A549 (cell line): ENCODE measurements around the gene EFHC2. TPM values are rescaled to one million over a fixed set of nuclear protein-coding genes. Genes with fewer than 3 reads are reported as not detected.

ENCODE experiments used
- ATAC-seq, 2 experiments: fragments of 200-7000 bp in 1 of 2; fragments of >200 bp in 1 of 2; cut with Nextera tagmentation in 1 of 2; cut with Tn5 transposase in 1 of 2; 3 replicates each; pipeline versions ENCODE4 v1.8.0 to v1.9.1; 2018 to 2020; ENCODE audit warnings: mild to moderate bottlenecking in 1 of 2, moderate library complexity in 1 of 2
- CTCF ChIA-PET: fragments of 300-600 bp; sonication (Branson Sonifier 250); formaldehyde crosslinking; extraction: SDS; loops from one replicate; lab custom pipeline; 2021; ENCODE audit warnings: antibody characterized with exemption, inconsistent platforms; lab: Yijun Ruan, JAX
- POLR2A ChIA-PET: fragments of 350-600 bp; formaldehyde crosslinking; extraction: SDS; loops from one replicate; lab custom pipeline; 2021; ENCODE audit warnings: antibody characterized with exemption, inconsistent platforms; lab: Yijun Ruan, JAX
- DNase-seq, 2 experiments: peaks; one replicate each; pipeline versions ENCODE4 v3.0.0 to v3.0.0-alpha.2; 2011 to 2016; ENCODE audit warnings: low read depth in 1 of 2, low spot score in 1 of 2
- FAIRE-seq: peaks from 2 replicates; lab custom pipeline; 2011; peaks lifted over from hg19 to GRCh38; lab: Jason Lieb, UNC
- H3K27ac ChIP-seq, 2 experiments: fragments of >200 bp; sonication (Bioruptor Twin); formaldehyde crosslinking; 3 replicates each; pipeline ENCODE4 v1.5.1; 2016 to 2017
- H3K4me1 ChIP-seq: fragments of >200 bp; sonication (Bioruptor Twin); formaldehyde crosslinking; 3 replicates; pipeline ENCODE4 v1.6.1; 2016
- H3K4me2 ChIP-seq: fragments of >200 bp; sonication (Bioruptor Twin); formaldehyde crosslinking; 3 replicates; pipeline ENCODE4 v1.6.1; 2016
- H3K4me3 ChIP-seq: fragments of >200 bp; sonication (Bioruptor Twin); formaldehyde crosslinking; 3 replicates; pipeline ENCODE4 v1.5.1; 2016
- H3K9me3 ChIP-seq: fragments of >200 bp; sonication (Bioruptor Twin); formaldehyde crosslinking; 3 replicates; pipeline ENCODE4 v1.6.1; 2016
- CBX2 ChIP-seq: fragments of 200-600 bp; sonication (generic); IDR thresholded peaks from 2 replicates; pipeline ENCODE4 v1.6.1; 2016; ENCODE audit warnings: low read depth, mild to moderate bottlenecking, borderline replicate concordance
- CEBPB ChIP-seq, 2 experiments: fragments of >200 bp in 1 of 2; sonication (Bioruptor Twin) in 1 of 2; formaldehyde crosslinking in 1 of 2; IDR thresholded peaks; 2 replicates each; pipeline ENCODE4 v1.6.1; 2012 to 2016
- CHD4 ChIP-seq: fragments of 200-600 bp; sonication (generic); IDR thresholded peaks from 2 replicates; pipeline ENCODE4 v1.6.1; 2016; ENCODE audit warnings: antibody characterized with exemption, mild to moderate bottlenecking, borderline replicate concordance
- E2F6 ChIP-seq: IDR thresholded peaks from 2 replicates; pipeline ENCODE4 v1.6.1; 2012; ENCODE audit warnings: low read depth, borderline replicate concordance
- EHF ChIP-seq: fragments of 250-450 bp; sonication (Bioruptor Pico); IDR thresholded peaks from 2 replicates; pipeline ENCODE4 v1.5.0; 2020; ENCODE audit warnings: mild to moderate bottlenecking
- FOSB ChIP-seq: fragments of 250-450 bp; sonication (Bioruptor Pico); IDR thresholded peaks from 2 replicates; pipeline ENCODE4 v1.5.0; 2020; ENCODE audit warnings: mild to moderate bottlenecking, moderate library complexity
- FOSL2 ChIP-seq, 2 experiments: fragments of 450-650 bp in 1 of 2; fragments of >200 bp in 1 of 2; sonication (Bioruptor Twin) in 1 of 2; formaldehyde crosslinking; IDR thresholded peaks; 2 replicates each; pipeline versions ENCODE4 v1.5.0 to v1.6.1; 2016 to 2020; ENCODE audit warnings: mild to moderate bottlenecking in 1 of 2, moderate library complexity in 1 of 2
- HEYL ChIP-seq: fragments of 250-450 bp; sonication (Bioruptor Pico); IDR thresholded peaks from 2 replicates; pipeline ENCODE4 v1.8.0; 2021; ENCODE audit warnings: mild to moderate bottlenecking, moderate library complexity
- JUNB ChIP-seq: fragments of >200 bp; sonication (Bioruptor Twin); formaldehyde crosslinking; IDR thresholded peaks from 2 replicates; pipeline ENCODE4 v1.6.1; 2016
- MAZ ChIP-seq: fragments of 150-350 bp; IDR thresholded peaks from 2 replicates; pipeline ENCODE4 v1.6.1; 2014; ENCODE audit warnings: antibody characterized with exemption, low read depth, low read length, borderline replicate concordance
- NR3C1 ChIP-seq: fragments of >200 bp; sonication (Bioruptor Twin); formaldehyde crosslinking; IDR thresholded peaks from 3 replicates; pipeline ENCODE4 v1.6.1; 2017
- PHF8 ChIP-seq: fragments of 200-600 bp; sonication (generic); IDR thresholded peaks from 2 replicates; pipeline ENCODE4 v1.6.1; 2016; ENCODE audit warnings: low read depth, mild to moderate bottlenecking, antibody characterized with exemption, moderate library complexity, borderline replicate concordance
- RNF2 ChIP-seq: fragments of 200-600 bp; sonication (generic); IDR thresholded peaks from 2 replicates; pipeline ENCODE4 v1.6.1; 2016; ENCODE audit warnings: low read depth, mild to moderate bottlenecking, antibody characterized with exemption, moderate library complexity, borderline replicate concordance
- TP53 ChIP-seq: fragments of 250-450 bp; sonication (Bioruptor Pico); IDR thresholded peaks from 2 replicates; pipeline ENCODE4 v1.5.0; 2021; ENCODE audit warnings: mild to moderate bottlenecking, moderate library complexity
- ZFP36 ChIP-seq: fragments of 450-650 bp; IDR thresholded peaks from 2 replicates; pipeline ENCODE4 v1.6.1; 2014; ENCODE audit warnings: borderline replicate concordance; ENCODE audit not compliant: partially characterized antibody
- ZSCAN20 ChIP-seq: fragments of 250-450 bp; sonication (Bioruptor Pico); IDR thresholded peaks from 2 replicates; pipeline ENCODE4 v1.8.0; 2022; ENCODE audit warnings: mild to moderate bottlenecking, moderate library complexity
- WGBS: methylation state at CpG from one replicate; pipeline ENCODE4 v1.1.6; 2017; ENCODE audit errors: missing lambda C conversion rate; 5-methylcytosine and 5-hydroxymethylcytosine counted together
- polyA plus RNA-seq, 4 experiments: library from polyadenylated mRNA; depleted of rRNA in 3 of 4; stranded (reverse); fragments of >200 nt; fragmentation: RNase III in 1 of 4; extraction: RNeasy Plus Mini Kit Qiagen cat#74134 plus additional on column Dnase treatment in 1 of 4; gene quantifications; 2 replicates in 3 of 4; 3 replicates in 1 of 4; pipeline ENCODE4 v1.2.3, GENCODE V29; 2011 to 2017
- TF ChIP-seq, protein P1 (sequence below): fragments of 150-350 bp; IDR thresholded peaks from 2 replicates; pipeline ENCODE4 v1.6.1; 2014; ENCODE audit warnings: low read depth, mild to moderate bottlenecking, low read length
- TF ChIP-seq, protein P2 (sequence below): IDR thresholded peaks from 2 replicates; pipeline ENCODE4 v1.6.1; 2012

EFHC2 gene
- polyA plus RNA-seq, 2 of the 4 experiments (the other 2 are of a cell fraction): 0.48 to 0.80 TPM

GRCh38 chrX:44312421-44312820 is 31.1 kb downstream of the EFHC2 start (continued):
- TF ChIP-seq, protein P1, sequence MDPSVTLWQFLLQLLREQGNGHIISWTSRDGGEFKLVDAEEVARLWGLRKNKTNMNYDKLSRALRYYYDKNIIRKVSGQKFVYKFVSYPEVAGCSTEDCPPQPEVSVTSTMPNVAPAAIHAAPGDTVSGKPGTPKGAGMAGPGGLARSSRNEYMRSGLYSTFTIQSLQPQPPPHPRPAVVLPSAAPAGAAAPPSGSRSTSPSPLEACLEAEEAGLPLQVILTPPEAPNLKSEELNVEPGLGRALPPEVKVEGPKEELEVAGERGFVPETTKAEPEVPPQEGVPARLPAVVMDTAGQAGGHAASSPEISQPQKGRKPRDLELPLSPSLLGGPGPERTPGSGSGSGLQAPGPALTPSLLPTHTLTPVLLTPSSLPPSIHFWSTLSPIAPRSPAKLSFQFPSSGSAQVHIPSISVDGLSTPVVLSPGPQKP: no peak
- TF ChIP-seq NR3C1 (no peak), MAZ (no peak), ZFP36 (no peak), CEBPB (IDR thresholded peaks at IDR 0.05) (no peak)

- Histone ChIP-seq H3K4me3 (no peak overlapping the region), H3K27ac (no peak overlapping the region), H3K9me3 (no peaks in the 10 kb centered on the region), H3K4me1 (peaks cover 8% of the 10 kb centered on the region; the same call in 1 of the 3 replicates), H3K4me2 (no peak overlapping the region)
- no peak for DNase-seq
- POLR2A ChIA-PET: no interaction called here
- TF ChIP-seq FOSB (CRISPR knock-in tag) (no peak), CBX2 (no peak), E2F6 (no peak), RNF2 (no peak), HEYL (CRISPR knock-in tag) (no peak)
- TF ChIP-seq, protein P2, sequence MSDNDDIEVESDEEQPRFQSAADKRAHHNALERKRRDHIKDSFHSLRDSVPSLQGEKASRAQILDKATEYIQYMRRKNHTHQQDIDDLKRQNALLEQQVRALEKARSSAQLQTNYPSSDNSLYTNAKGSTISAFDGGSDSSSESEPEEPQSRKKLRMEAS: no peak
- no peak for ATAC-seq
- FAIRE-seq: no peak
- 93% methylated on average over 14 of the region's 27 CpGs for WGBS
- CTCF ChIA-PET: no interaction called here
These were observed 33.2 kb downstream of the EFHC2 start for GRCh38 chrX:44310227-44310626.

DNA sequence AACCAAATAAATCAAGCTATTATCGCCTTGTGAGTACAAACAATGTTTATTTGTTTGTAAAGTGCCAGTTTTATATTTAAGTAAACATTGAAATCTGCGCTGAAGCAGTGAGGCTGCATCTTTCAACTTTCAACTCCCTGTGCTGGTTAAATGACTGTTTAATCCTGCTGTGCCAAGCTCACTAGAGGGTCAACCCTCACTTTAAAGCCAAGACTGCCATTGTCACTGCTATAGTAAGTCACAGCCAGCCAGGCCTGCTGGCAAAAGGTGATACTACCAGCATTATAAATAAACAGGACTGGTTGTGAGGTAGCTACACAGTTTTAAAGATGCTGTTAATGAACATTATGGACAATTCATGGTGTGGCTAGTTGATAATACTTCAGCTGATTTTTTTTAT is 34.6 kb downstream of the EFHC2 start:
- CTCF ChIA-PET: no interaction called here
- TF ChIP-seq PHF8: no peak
- no peak for TF ChIP-seq JUNB
- no peak for TF ChIP-seq EHF (CRISPR knock-in tag)
- no peak for TF ChIP-seq FOSL2 (IDR thresholded peaks at IDR 0.05)
- no peak for TF ChIP-seq FOSL2 (CRISPR knock-in tag; IDR thresholded peaks at IDR 0.05)
- no peak for TF ChIP-seq CHD4
- TF ChIP-seq TP53: no peak
- H3K27ac ChIP-seq: no peak overlapping the region
- FAIRE-seq (no peak), ATAC-seq (no peak), DNase-seq (no peak)
- H3K9me3 ChIP-seq: no peaks in the 10 kb centered on the region
- H3K4me1 ChIP-seq: peaks cover 8% of the 10 kb centered on the region; the same call in 1 of the 3 replicates
- WGBS: 55% methylated on average over 2 of the region's 2 CpGs
- no peak overlapping the region for H3K4me3 ChIP-seq
- POLR2A ChIA-PET: interaction anchor here (0.6 kb wide), 1 partner anchor 563 kb away, joined by 3 read pairs; no protein-coding TSS in a partner anchor
- H3K4me2 ChIP-seq: no peak overlapping the region

DNA sequence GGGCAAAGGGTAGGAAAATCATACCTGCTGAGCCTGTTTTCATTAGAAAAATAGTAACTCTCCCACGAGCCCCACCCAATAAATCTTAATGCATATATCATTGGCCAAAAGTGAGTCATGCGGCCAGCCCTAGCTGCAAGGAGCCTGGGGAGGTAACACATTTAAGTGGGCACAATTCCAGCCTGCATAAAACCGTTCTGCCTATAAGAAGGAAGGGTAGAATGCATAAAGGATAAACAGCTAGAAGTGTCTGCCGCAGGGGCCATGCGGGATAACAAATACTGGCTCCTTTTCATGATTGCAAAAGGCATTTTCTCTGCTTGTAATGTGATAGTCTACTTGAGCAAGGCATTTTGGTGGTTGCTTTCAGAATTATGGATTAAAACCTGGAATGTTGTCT is 37.1 kb downstream of the EFHC2 start:
- ATAC-seq: no peak
- no peak overlapping the region for H3K4me3 ChIP-seq
- H3K4me1 ChIP-seq: peaks cover 8% of the 10 kb centered on the region; the same call in 1 of the 3 replicates
- TF ChIP-seq HEYL (CRISPR knock-in tag) (no peak), JUNB (no peak), ZSCAN20 (no peak), CBX2 (no peak), PHF8 (no peak)
- ChIA-PET CTCF (no interaction called here), POLR2A (no interaction called here)
- peak in 1 of 2 experiments; percentile 9 for DNase-seq
- H3K27ac ChIP-seq: no peak overlapping the region
- H3K4me2 ChIP-seq: peak overlapping the region; percentile 8; the same call in 1 of the 3 replicates
- FAIRE-seq: peak; percentile 51
- 27% methylated on average over 5 of the region's 5 CpGs for WGBS
- H3K9me3 ChIP-seq: no peaks in the 10 kb centered on the region
